Lower leg skin (tissue), 3 donors: ENCODE data around the gene IL18RAP.

Experiments used
- POLR2A ChIP-seq, 2 donors: fragments of 450-650 bp; IDR thresholded peaks; one replicate each; pipeline ENCODE4 v1.6.1; 2016 to 2017; ENCODE audit warnings: antibody characterized with exemption in 2 of 2, mild to moderate bottlenecking in 1 of 2, moderate library complexity in 1 of 2
- TF ChIP-seq, protein P1 (sequence below), 3 donors: fragments of 450-650 bp; IDR thresholded peaks; one replicate each; pipeline ENCODE4 v1.5.1; 2016; ENCODE audit warnings: antibody characterized with exemption in 3 of 3, mild to moderate bottlenecking in 3 of 3, moderate library complexity in 2 of 3

DNA sequence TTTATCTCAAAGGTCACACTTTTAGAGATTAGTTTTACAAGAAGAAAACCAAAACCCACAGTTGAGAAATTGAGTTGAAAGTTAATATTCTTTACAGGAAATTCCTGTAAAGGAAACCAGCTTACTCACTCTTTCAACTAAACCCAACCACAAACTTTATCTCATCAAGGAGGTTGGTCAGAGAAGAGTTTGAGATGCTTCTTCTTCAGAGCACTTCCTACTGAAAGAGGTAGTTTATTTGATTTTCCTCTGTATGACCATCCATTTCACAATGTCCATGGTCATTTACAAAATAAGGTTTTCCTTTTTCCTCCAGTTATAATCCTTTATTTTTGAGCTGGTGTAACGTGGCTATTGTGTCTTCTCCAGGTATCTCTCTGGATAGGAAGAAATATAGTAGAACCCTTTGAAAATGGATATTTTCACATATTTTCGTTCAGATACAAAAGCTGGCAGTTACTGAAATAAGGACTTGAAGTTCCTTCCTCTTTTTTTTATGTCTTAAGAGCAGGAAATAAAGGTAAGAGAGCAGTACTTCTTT, 4.5 kb upstream of the IL18RAP start:
- TF ChIP-seq, protein P1, sequence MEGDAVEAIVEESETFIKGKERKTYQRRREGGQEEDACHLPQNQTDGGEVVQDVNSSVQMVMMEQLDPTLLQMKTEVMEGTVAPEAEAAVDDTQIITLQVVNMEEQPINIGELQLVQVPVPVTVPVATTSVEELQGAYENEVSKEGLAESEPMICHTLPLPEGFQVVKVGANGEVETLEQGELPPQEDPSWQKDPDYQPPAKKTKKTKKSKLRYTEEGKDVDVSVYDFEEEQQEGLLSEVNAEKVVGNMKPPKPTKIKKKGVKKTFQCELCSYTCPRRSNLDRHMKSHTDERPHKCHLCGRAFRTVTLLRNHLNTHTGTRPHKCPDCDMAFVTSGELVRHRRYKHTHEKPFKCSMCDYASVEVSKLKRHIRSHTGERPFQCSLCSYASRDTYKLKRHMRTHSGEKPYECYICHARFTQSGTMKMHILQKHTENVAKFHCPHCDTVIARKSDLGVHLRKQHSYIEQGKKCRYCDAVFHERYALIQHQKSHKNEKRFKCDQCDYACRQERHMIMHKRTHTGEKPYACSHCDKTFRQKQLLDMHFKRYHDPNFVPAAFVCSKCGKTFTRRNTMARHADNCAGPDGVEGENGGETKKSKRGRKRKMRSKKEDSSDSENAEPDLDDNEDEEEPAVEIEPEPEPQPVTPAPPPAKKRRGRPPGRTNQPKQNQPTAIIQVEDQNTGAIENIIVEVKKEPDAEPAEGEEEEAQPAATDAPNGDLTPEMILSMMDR (IDR thresholded peaks at IDR 0.05) = no peak
- TF ChIP-seq POLR2A (IDR thresholded peaks at IDR 0.05) = no peak
